DOHH2 (cell line): ENCODE measurements around the gene RIPK4.

Experiments used
- CTCF ChIP-seq: fragments of 200-600 bp; sonication (generic); IDR thresholded peaks from one replicate; pipeline ENCODE4 v1.5.1; 2014; ENCODE audit warnings: antibody characterized with exemption, mild to moderate bottlenecking, low read depth, low read length; ENCODE audit not compliant: poor library complexity, severe bottlenecking
- EZH2phosphoT487 ChIP-seq: fragments of 200-600 bp; sonication (generic); IDR thresholded peaks from 2 replicates; pipeline ENCODE4 v1.6.1; 2017; ENCODE audit warnings: borderline replicate concordance, mild to moderate bottlenecking, antibody characterized with exemption, low read length, moderate library complexity, mixed read lengths

GRCh38 chr21:41706678-41707077, 60.2 kb downstream of the RIPK4 start:
- TF ChIP-seq CTCF, result no peak
- no peak for TF ChIP-seq EZH2phosphoT487
